ENCODE measurements around the gene ARHGAP5. TPM values are rescaled to one million over a fixed set of nuclear protein-coding genes. Genes with fewer than 3 reads are reported as not detected.

ARHGAP5 gene
- total RNA-seq, 1 donor from 2014 or later, result 140 TPM

DNA sequence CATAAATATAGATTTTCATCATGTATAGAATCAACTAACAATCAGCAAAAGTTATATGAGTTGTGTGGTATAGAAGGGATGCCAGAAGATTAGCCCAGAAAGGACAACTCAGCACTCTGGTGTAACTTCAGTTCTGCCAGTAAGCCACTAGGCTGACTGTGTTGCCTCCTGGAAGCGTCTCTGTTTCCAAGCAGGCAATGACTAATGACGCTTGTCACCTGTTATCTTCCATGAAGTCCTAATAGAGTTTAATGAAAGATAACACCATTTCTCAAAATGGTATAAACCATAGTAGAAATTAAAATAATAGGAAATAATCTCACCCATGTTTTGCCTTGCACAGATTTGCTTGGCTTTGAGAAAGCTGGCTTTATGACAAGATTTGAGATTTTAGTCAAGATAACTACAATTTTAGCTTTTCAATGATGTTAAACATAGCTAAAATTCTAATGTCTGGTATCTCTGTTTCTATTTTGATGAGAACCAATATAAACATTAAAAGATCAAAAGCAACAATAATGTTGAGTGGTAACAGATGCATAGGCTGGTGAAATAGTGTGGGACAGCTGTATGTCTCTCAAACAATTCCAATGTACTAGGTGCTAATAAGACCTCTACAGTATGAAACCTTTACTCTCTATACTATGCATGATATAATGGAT, 115.7 kb downstream of the ARHGAP5 start:
- no peaks in the 10 kb centered on the region for H3K36me3 ChIP-seq (ENCODE audit: insufficient read depth, low read length)
- no peaks in the 10 kb centered on the region for H3K36me3 Mint-ChIP-seq (ENCODE audit: low read depth, unreplicated experiment)
- H2AFZ ChIP-seq (ENCODE audit: low read depth, low read length), result no peak overlapping the region
- no peak overlapping the region for H3K4me2 ChIP-seq (ENCODE audit: low read length)
- no peaks in the 10 kb centered on the region for H3K4me1 ChIP-seq (ENCODE audit: insufficient read depth, low read length)
- H4K20me1 ChIP-seq (ENCODE audit: insufficient read depth, low read length), result no peaks in the 10 kb centered on the region
- DNase-seq (ENCODE audit: low read depth) (no peak), FAIRE-seq (no peak)
- H3K27me3 Mint-ChIP-seq (ENCODE audit: low read depth, unreplicated experiment), result no peaks in the 10 kb centered on the region
- TF ChIP-seq, protein P1, sequence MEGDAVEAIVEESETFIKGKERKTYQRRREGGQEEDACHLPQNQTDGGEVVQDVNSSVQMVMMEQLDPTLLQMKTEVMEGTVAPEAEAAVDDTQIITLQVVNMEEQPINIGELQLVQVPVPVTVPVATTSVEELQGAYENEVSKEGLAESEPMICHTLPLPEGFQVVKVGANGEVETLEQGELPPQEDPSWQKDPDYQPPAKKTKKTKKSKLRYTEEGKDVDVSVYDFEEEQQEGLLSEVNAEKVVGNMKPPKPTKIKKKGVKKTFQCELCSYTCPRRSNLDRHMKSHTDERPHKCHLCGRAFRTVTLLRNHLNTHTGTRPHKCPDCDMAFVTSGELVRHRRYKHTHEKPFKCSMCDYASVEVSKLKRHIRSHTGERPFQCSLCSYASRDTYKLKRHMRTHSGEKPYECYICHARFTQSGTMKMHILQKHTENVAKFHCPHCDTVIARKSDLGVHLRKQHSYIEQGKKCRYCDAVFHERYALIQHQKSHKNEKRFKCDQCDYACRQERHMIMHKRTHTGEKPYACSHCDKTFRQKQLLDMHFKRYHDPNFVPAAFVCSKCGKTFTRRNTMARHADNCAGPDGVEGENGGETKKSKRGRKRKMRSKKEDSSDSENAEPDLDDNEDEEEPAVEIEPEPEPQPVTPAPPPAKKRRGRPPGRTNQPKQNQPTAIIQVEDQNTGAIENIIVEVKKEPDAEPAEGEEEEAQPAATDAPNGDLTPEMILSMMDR (IDR thresholded peaks at IDR 0.05; ENCODE audit: insufficient read depth, low read depth, low read length), result no peak
- TF ChIP-seq EZH2 (IDR thresholded peaks at IDR 0.05; ENCODE audit: insufficient read depth, low read length), result no peak
- H3K9ac ChIP-seq (ENCODE audit: low read length), result no peak overlapping the region
- no peaks in the 10 kb centered on the region for H3K27me3 ChIP-seq (ENCODE audit: insufficient read depth, low read length)
- H3K27ac Mint-ChIP-seq (ENCODE audit: unreplicated experiment), result no peak overlapping the region
- H3K4me1 Mint-ChIP-seq (ENCODE audit: low read depth, unreplicated experiment), result peaks cover 4% of the 10 kb centered on the region
- H3K79me2 ChIP-seq (ENCODE audit: insufficient read depth, low read length), result no peaks in the 10 kb centered on the region
- H3K4me3 Mint-ChIP-seq (ENCODE audit: unreplicated experiment), result no peak overlapping the region
- no peaks in the 10 kb centered on the region for H3K9me3 Mint-ChIP-seq (ENCODE audit: unreplicated experiment)
- no peak overlapping the region for H3K4me3 ChIP-seq (ENCODE audit: insufficient read depth, low read depth, low read length)
- no peak overlapping the region for H3K27ac ChIP-seq (ENCODE audit: low read depth, low read length)
- H3K9me3 ChIP-seq (ENCODE audit: insufficient read depth, low read depth, low read length), result no peaks in the 10 kb centered on the region

DNA sequence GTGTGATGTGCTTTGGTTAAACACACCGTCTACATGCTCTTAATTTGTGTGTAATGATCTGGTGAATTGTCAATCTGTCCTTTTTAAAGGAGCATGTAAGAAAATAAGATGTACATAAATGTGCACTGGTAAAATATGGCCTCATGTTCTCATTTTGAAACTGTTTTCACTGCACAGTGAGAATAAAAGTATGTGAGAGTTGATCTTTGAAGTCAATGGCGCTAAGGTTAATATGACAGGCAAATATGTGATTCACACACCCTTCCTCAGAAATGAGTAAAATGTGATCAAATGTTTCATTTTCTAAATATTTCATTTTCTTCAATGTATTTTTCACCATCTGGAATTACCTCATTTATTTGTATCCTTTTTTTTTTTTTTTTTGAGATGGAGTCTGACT, 116.4 kb downstream of the ARHGAP5 start:
- H3K27me3 ChIP-seq (ENCODE audit: insufficient read depth, low read length), result no peaks in the 10 kb centered on the region
- H3K4me3 Mint-ChIP-seq (ENCODE audit: unreplicated experiment), result no peak overlapping the region
- H3K4me3 ChIP-seq (ENCODE audit: insufficient read depth, low read depth, low read length), result no peak overlapping the region
- H3K36me3 ChIP-seq (ENCODE audit: insufficient read depth, low read length), result no peaks in the 10 kb centered on the region
- no peaks in the 10 kb centered on the region for H3K9me3 ChIP-seq (ENCODE audit: insufficient read depth, low read depth, low read length)
- H3K4me2 ChIP-seq (ENCODE audit: low read length), result no peak overlapping the region
- no peak for DNase-seq (ENCODE audit: low read depth)
- no peaks in the 10 kb centered on the region for H3K27me3 Mint-ChIP-seq (ENCODE audit: low read depth, unreplicated experiment)
- H3K9me3 Mint-ChIP-seq (ENCODE audit: unreplicated experiment), result no peaks in the 10 kb centered on the region
- no peak for FAIRE-seq
- no peak overlapping the region for H3K9ac ChIP-seq (ENCODE audit: low read length)
- H3K27ac Mint-ChIP-seq (ENCODE audit: unreplicated experiment), result no peak overlapping the region
- H3K4me1 ChIP-seq (ENCODE audit: insufficient read depth, low read length), result no peaks in the 10 kb centered on the region
- no peak for TF ChIP-seq EZH2 (IDR thresholded peaks at IDR 0.05; ENCODE audit: insufficient read depth, low read length)
- TF ChIP-seq, protein P1 (IDR thresholded peaks at IDR 0.05; ENCODE audit: insufficient read depth, low read depth, low read length), result no peak
- H3K27ac ChIP-seq (ENCODE audit: low read depth, low read length), result no peak overlapping the region
- peaks cover 4% of the 10 kb centered on the region for H3K4me1 Mint-ChIP-seq (ENCODE audit: low read depth, unreplicated experiment)
- no peaks in the 10 kb centered on the region for H3K36me3 Mint-ChIP-seq (ENCODE audit: low read depth, unreplicated experiment)
- H2AFZ ChIP-seq (ENCODE audit: low read depth, low read length), result no peak overlapping the region
- H4K20me1 ChIP-seq (ENCODE audit: insufficient read depth, low read length), result no peaks in the 10 kb centered on the region
- no peaks in the 10 kb centered on the region for H3K79me2 ChIP-seq (ENCODE audit: insufficient read depth, low read length)

DNA sequence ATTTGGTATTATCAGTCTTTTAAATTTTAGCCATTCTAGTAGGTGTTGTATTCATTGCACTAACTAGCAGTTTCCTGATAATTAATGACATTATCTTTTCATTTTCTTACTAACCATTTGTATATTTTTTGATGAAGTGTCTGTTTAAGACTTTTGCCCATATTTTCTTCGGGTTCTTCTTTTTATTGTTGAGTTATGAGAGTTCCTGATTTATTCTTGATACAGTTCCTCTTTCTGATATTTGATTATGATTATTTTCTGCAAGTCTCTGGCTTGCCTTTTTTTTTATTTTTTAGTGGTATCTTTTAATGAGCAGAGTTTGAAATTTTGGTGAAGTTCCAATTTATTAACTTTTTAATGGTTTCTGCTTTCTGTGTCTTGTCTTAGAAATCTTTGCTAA, 118.5 kb downstream of the ARHGAP5 start:
- Histone ChIP-seq H4K20me1 (ENCODE audit: insufficient read depth, low read length) (no peaks in the 10 kb centered on the region), H3K9me3 (ENCODE audit: insufficient read depth, low read depth, low read length) (no peaks in the 10 kb centered on the region), H3K27ac (ENCODE audit: low read depth, low read length) (no peak overlapping the region), H3K79me2 (ENCODE audit: insufficient read depth, low read length) (no peaks in the 10 kb centered on the region), H3K27me3 (ENCODE audit: insufficient read depth, low read length) (no peaks in the 10 kb centered on the region), H3K4me1 (ENCODE audit: insufficient read depth, low read length) (no peaks in the 10 kb centered on the region), H2AFZ (ENCODE audit: low read depth, low read length) (no peak overlapping the region), H3K36me3 (ENCODE audit: insufficient read depth, low read length) (no peaks in the 10 kb centered on the region), H3K4me3 (ENCODE audit: insufficient read depth, low read depth, low read length) (no peak overlapping the region), H3K9ac (ENCODE audit: low read length) (no peak overlapping the region), H3K4me2 (ENCODE audit: low read length) (no peak overlapping the region)
- FAIRE-seq (no peak), DNase-seq (ENCODE audit: low read depth) (no peak)
- H3K4me3 Mint-ChIP-seq (ENCODE audit: unreplicated experiment), result no peak overlapping the region
- no peaks in the 10 kb centered on the region for H3K27me3 Mint-ChIP-seq (ENCODE audit: low read depth, unreplicated experiment)
- H3K27ac Mint-ChIP-seq (ENCODE audit: unreplicated experiment), result no peak overlapping the region
- peaks cover under 1% of the 10 kb centered on the region for H3K4me1 Mint-ChIP-seq (ENCODE audit: low read depth, unreplicated experiment)
- TF ChIP-seq EZH2 (IDR thresholded peaks at IDR 0.05; ENCODE audit: insufficient read depth, low read length), result no peak
- TF ChIP-seq, protein P1 (IDR thresholded peaks at IDR 0.05; ENCODE audit: insufficient read depth, low read depth, low read length), result no peak
- H3K9me3 Mint-ChIP-seq (ENCODE audit: unreplicated experiment), result no peaks in the 10 kb centered on the region
- H3K36me3 Mint-ChIP-seq (ENCODE audit: low read depth, unreplicated experiment), result no peaks in the 10 kb centered on the region
